ENCODE data around the gene SELENON.
"Not testable (repeated sequence)": the region's sequence is repeated elsewhere in the genome, so short reads cannot be mapped to it uniquely, and the experiment has no call there.

Gene SELENON

GRCh38 chr1:25831569-25832196 is 31.7 kb downstream of the SELENON start:
- no peak for DNase-seq

GRCh38 chr1:25832336-25833037 is 32.5 kb downstream of the SELENON start:
- DNase-seq, result no peak

GRCh38 chr1:25833158-25833557 is 33.2 kb downstream of the SELENON start:
- DNase-seq, result no peak

- no peak for DNase-seq
These were observed 34.9 kb downstream of the SELENON start for GRCh38 chr1:25834894-25835293.

GRCh38 chr1:25836695-25837094 is 36.7 kb downstream of the SELENON start:
- no peak for DNase-seq

- DNase-seq, result no peak
These were observed 37.4 kb downstream of the SELENON start for GRCh38 chr1:25837262-25837875.

GRCh38 chr1:25839808-25840207 is 39.8 kb downstream of the SELENON start:
- DNase-seq, result not testable (repeated sequence)

- DNase-seq, result no peak
These were observed 43.5 kb downstream of the SELENON start for GRCh38 chr1:25843483-25843882.

GRCh38 chr1:25844536-25845337 is 44.7 kb downstream of the SELENON start:
- no peak for DNase-seq

GRCh38 chr1:25845664-25846063 is 45.7 kb downstream of the SELENON start:
- no peak for DNase-seq

GRCh38 chr1:25847929-25848328 is 47.9 kb downstream of the SELENON start:
- DNase-seq, result no peak

- no peak for DNase-seq
These were observed 48.5 kb downstream of the SELENON start for GRCh38 chr1:25848531-25848930.

GRCh38 chr1:25854554-25854953 is 54.6 kb downstream of the SELENON start:
- DNase-seq, result no peak

GRCh38 chr1:25856856-25857255 is 56.9 kb downstream of the SELENON start:
- DNase-seq, result no peak

GRCh38 chr1:25858494-25858893 is 58.5 kb downstream of the SELENON start:
- no peak for DNase-seq

- DNase-seq, result peak; percentile 91
These were observed 59.2 kb downstream of the SELENON start, which contains the start of gene AUNIP for GRCh38 chr1:25858906-25859789. TSS of gene AUNIP (minus strand) at chr1:25859457. CDS start at chr1:25859357, 100 bp downstream.

- DNase-seq, result no peak
These were observed 61.6 kb downstream of the SELENON start for GRCh38 chr1:25861316-25862286.

- no peak for DNase-seq
These were observed 62.9 kb downstream of the SELENON start for GRCh38 chr1:25862785-25863485.

- DNase-seq, result no peak
These were observed 63.7 kb downstream of the SELENON start for GRCh38 chr1:25863486-25864262.

Measured in T1000 (cell line).